Stimulated activated CD4-positive, alpha-beta T cell treated with anti-CD3 and anti-CD28 coated beads, TNF-alpha, amount 100 ng/mL, for 24 hours (primary cell): ENCODE results near the gene PCID2.
"Not testable (repeated sequence)": the region's sequence is repeated elsewhere in the genome, so short reads cannot be mapped to it uniquely, and the experiment has no call there.

ENCODE experiments used
- DNase-seq, 3 experiments: peaks; one replicate each; pipeline ENCODE4 v3.0.0-alpha.2; 2020; ENCODE audit warnings: low read depth in 3 of 3

The PCID2 gene

GRCh38 chr13:113208421-113209335, at the start of gene PCID2:
TSS of gene PCID2 (minus strand) at chr13:113208669. CDS start at chr13:113208634, 35 bp downstream.
- peak; percentile 80 to 88 (median 84) for DNase-seq

GRCh38 chr13:113257908-113258307, 49.4 kb upstream of the PCID2 start:
- DNase-seq = not testable (repeated sequence)

- no peak for DNase-seq
These were observed 44.1 kb upstream of the PCID2 start for GRCh38 chr13:113252516-113253095.

- no peak for DNase-seq
These were observed 37.7 kb upstream of the PCID2 start for GRCh38 chr13:113245849-113246796.

- DNase-seq = no peak
These were observed 35.4 kb upstream of the PCID2 start for GRCh38 chr13:113243847-113244246.

- DNase-seq = not testable (repeated sequence)
These were observed 33.2 kb upstream of the PCID2 start for GRCh38 chr13:113241623-113242022.

GRCh38 chr13:113239986-113240385, 31.5 kb upstream of the PCID2 start:
- no peak for DNase-seq

GRCh38 chr13:113239357-113239756, 30.9 kb upstream of the PCID2 start:
- DNase-seq = no peak

GRCh38 chr13:113238536-113238935, 30.1 kb upstream of the PCID2 start:
- no peak for DNase-seq

- DNase-seq = no peak
These were observed 24.6 kb upstream of the PCID2 start for GRCh38 chr13:113233101-113233500.

GRCh38 chr13:113232208-113233003, 23.9 kb upstream of the PCID2 start:
- no peak for DNase-seq

- no peak for DNase-seq
These were observed 23.1 kb upstream of the PCID2 start for GRCh38 chr13:113231306-113232207.

GRCh38 chr13:113229791-113230190, 21.3 kb upstream of the PCID2 start:
- DNase-seq = no peak

- no peak for DNase-seq
These were observed 20.7 kb upstream of the PCID2 start for GRCh38 chr13:113229161-113229560.

GRCh38 chr13:113226873-113227450, 18.5 kb upstream of the PCID2 start:
- no peak for DNase-seq

- DNase-seq = no peak
These were observed 17.0 kb upstream of the PCID2 start for GRCh38 chr13:113225515-113225914.

GRCh38 chr13:113224486-113224885, 16.0 kb upstream of the PCID2 start:
- no peak for DNase-seq

GRCh38 chr13:113223070-113223469, 14.6 kb upstream of the PCID2 start:
- no peak for DNase-seq

GRCh38 chr13:113220877-113221276, 12.4 kb upstream of the PCID2 start:
- no peak for DNase-seq

- no peak for DNase-seq
These were observed 11.7 kb upstream of the PCID2 start for GRCh38 chr13:113220141-113220598.
